ENCODE data around the gene CXorf66. TPM values are rescaled to one million over a fixed set of nuclear protein-coding genes. Genes with fewer than 3 reads are reported as not detected.
"Not testable (repeated sequence)": the region's sequence is repeated elsewhere in the genome, so short reads cannot be mapped to it uniquely, and the experiment has no call there.

Gene CXorf66
- polyA plus RNA-seq, 3 donors = not detected

GRCh38 chrX:139930401-139930800, 34.9 kb downstream of the CXorf66 start:
- DNase-seq = no peak

GRCh38 chrX:139929876-139930275, 35.4 kb downstream of the CXorf66 start:
- DNase-seq = no peak

GRCh38 chrX:139924696-139925095, 40.6 kb downstream of the CXorf66 start:
- DNase-seq = no peak

- DNase-seq = no peak
These were observed 41.1 kb downstream of the CXorf66 start for GRCh38 chrX:139924069-139924695.

GRCh38 chrX:139921142-139921541, 44.2 kb downstream of the CXorf66 start:
- DNase-seq = not testable (repeated sequence)

- no peak for DNase-seq
These were observed 45.0 kb downstream of the CXorf66 start for GRCh38 chrX:139920316-139920715.

GRCh38 chrX:139914421-139914820, 50.9 kb downstream of the CXorf66 start:
- no peak for DNase-seq

- no peak for DNase-seq
These were observed 55.6 kb downstream of the CXorf66 start for GRCh38 chrX:139909712-139910111.

GRCh38 chrX:139907078-139907477, 58.2 kb downstream of the CXorf66 start:
- no peak for DNase-seq

GRCh38 chrX:139905743-139906142, 59.6 kb downstream of the CXorf66 start:
- DNase-seq = no peak

Other genes with a start within 250 kb of the CXorf66 start
- gene ATP11C, start 32.5 kb downstream of the CXorf66 start, polyA plus RNA-seq (ENCODE audit: insufficient read length in 3 of 3) = 10 to 100 TPM; 31.9 to 35.3 (median 32.0) TPM

Measured in renal pelvis (tissue), 4 donors.